HepG2 (cell line): Measurements from ENCODE around the gene PACS2. TPM values are rescaled to one million over a fixed set of nuclear protein-coding genes. Genes with fewer than 3 reads are reported as not detected.

Experiments used
- CTCF ChIP-seq: sonication (generic); formaldehyde crosslinking; IDR thresholded peaks from 2 replicates; pipeline ENCODE4 v1.5.0; 2020; ENCODE audit warnings: mild to moderate bottlenecking, missing genetic modification reagents, moderate library complexity
- EP300 ChIP-seq, 3 experiments: sonication (generic) in 1 of 3; formaldehyde crosslinking in 1 of 3; IDR thresholded peaks; 2 replicates each; pipeline versions ENCODE4 v1.5.1 to v1.6.1; 2011 to 2020; ENCODE audit warnings: low read depth in 2 of 3, low read length in 2 of 3, borderline replicate concordance in 1 of 3, improper control_type of control experiment in 1 of 3, mild to moderate bottlenecking in 1 of 3, missing genetic modification reagents in 1 of 3, moderate library complexity in 1 of 3
- GATA4 ChIP-seq: sonication (generic); IDR thresholded peaks from 2 replicates; pipeline ENCODE4 v1.6.1; 2016; ENCODE audit warnings: antibody characterized with exemption, low read depth, borderline replicate concordance
- IKZF4 ChIP-seq: sonication (generic); formaldehyde crosslinking; IDR thresholded peaks from 2 replicates; pipeline ENCODE4 v1.5.1; 2020; ENCODE audit warnings: borderline replicate concordance, mild to moderate bottlenecking, low read depth, missing genetic modification reagents; ENCODE audit errors: not compliant biosample characterization
- IRF9 ChIP-seq: sonication (generic); formaldehyde crosslinking; IDR thresholded peaks from 2 replicates; pipeline ENCODE4 v1.8.0; 2022; ENCODE audit warnings: missing genetic modification reagents, mild to moderate bottlenecking, borderline replicate concordance
- MTERF4 ChIP-seq: sonication (generic); formaldehyde crosslinking; IDR thresholded peaks from 2 replicates; pipeline ENCODE4 v1.8.0; 2023; ENCODE audit warnings: mild to moderate bottlenecking, missing genetic modification reagents
- NKX3-1 ChIP-seq: sonication (generic); formaldehyde crosslinking; IDR thresholded peaks from 2 replicates; pipeline ENCODE4 v1.5.0; 2020; ENCODE audit warnings: missing genetic modification reagents
- NR2F2 ChIP-seq: IDR thresholded peaks from 2 replicates; pipeline ENCODE4 v1.6.1; 2012; ENCODE audit warnings: low read depth, inconsistent platforms, borderline replicate concordance
- RNF2 ChIP-seq: fragments of 450-650 bp; conservative IDR thresholded peaks from 2 replicates; pipeline ENCODE4 v1.6.1; 2016; ENCODE audit warnings: low read depth
- TFDP1 ChIP-seq: IDR thresholded peaks from 2 replicates; pipeline ENCODE4 v1.6.1; 2016; ENCODE audit warnings: missing compliant biosample characterization, missing genetic modification reagents, borderline replicate concordance
- THYN1 ChIP-seq: sonication (generic); formaldehyde crosslinking; IDR thresholded peaks from 2 replicates; pipeline ENCODE4 v1.8.1; 2023; ENCODE audit warnings: low read depth, mild to moderate bottlenecking, moderate library complexity, missing genetic modification reagents, borderline replicate concordance
- WIZ ChIP-seq: sonication (generic); formaldehyde crosslinking; IDR thresholded peaks from 2 replicates; pipeline ENCODE4 v1.5.1; 2020; ENCODE audit warnings: mild to moderate bottlenecking, missing genetic modification reagents
- ZFP90 ChIP-seq: sonication (generic); formaldehyde crosslinking; IDR thresholded peaks from 2 replicates; pipeline ENCODE4 v1.8.0; 2022; ENCODE audit warnings: missing genetic modification reagents, mild to moderate bottlenecking, inconsistent platforms, borderline replicate concordance
- ZNF34 ChIP-seq: sonication (generic); formaldehyde crosslinking; IDR thresholded peaks from 2 replicates; pipeline ENCODE4 v1.4.0; 2020; ENCODE audit warnings: mild to moderate bottlenecking, missing genetic modification reagents, borderline replicate concordance
- ZNF367 ChIP-seq: sonication (generic); formaldehyde crosslinking; IDR thresholded peaks from 2 replicates; pipeline ENCODE4 v1.4.0; 2020; ENCODE audit warnings: missing genetic modification reagents, borderline replicate concordance
- ZNF414 ChIP-seq: sonication (generic); formaldehyde crosslinking; IDR thresholded peaks from 2 replicates; pipeline ENCODE4 v1.5.0; 2020; ENCODE audit warnings: missing genetic modification reagents
- ZNF639 ChIP-seq: conservative IDR thresholded peaks from 2 replicates; pipeline ENCODE4 v1.6.1; 2018; ENCODE audit warnings: missing genetic modification reagents
- ZNF704 ChIP-seq: sonication (generic); formaldehyde crosslinking; IDR thresholded peaks from 2 replicates; pipeline ENCODE4 v1.8.1; 2023; ENCODE audit warnings: mild to moderate bottlenecking, inconsistent platforms, moderate library complexity, missing genetic modification reagents, borderline replicate concordance
- polyA plus RNA-seq, 8 experiments: library from polyadenylated mRNA; depleted of rRNA in 3 of 8; stranded (reverse) in 7 of 8; unstranded in 1 of 8; fragments of >200 nt; fragmentation: Illumina TruSeq in 4 of 8; extraction: Trizol in 4 of 8; gene quantifications; 2 replicates each; pipeline versions ENCODE4 v1.2.1 to v1.2.3, GENCODE V29; 2011 to 2016; ENCODE audit warnings: low read depth in 4 of 8, missing spikeins in 1 of 8, mixed read lengths in 1 of 8; ENCODE audit not compliant: insufficient read depth in 1 of 8
- total RNA-seq, 5 experiments: library from RNA; depleted of rRNA; stranded (reverse); fragments of >200 nt; fragmentation: Illumina TruSeq; extraction: Trizol; gene quantifications; 2 replicates each; pipeline ENCODE4 v1.2.3, GENCODE V29; 2016; ENCODE audit warnings: low read depth in 1 of 5

The PACS2 gene
- total and polyA plus RNA-seq, 2 of the 13 experiments (the other 11 are each of a cell fraction or from before 2014, with no cell fraction given) = 23.6 to 27.6 TPM

GRCh38 chr14:105398726-105399465 is 84.3 kb downstream of the PACS2 start (continued):
- TF ChIP-seq WIZ (CRISPR knock-in tag) = no peak
- no peak for TF ChIP-seq THYN1 (CRISPR knock-in tag)
- TF ChIP-seq TFDP1 (CRISPR knock-in tag) = peak; percentile 54; the same call in 1 of the 2 replicates
- TF ChIP-seq NKX3-1 (CRISPR knock-in tag) = no peak
- TF ChIP-seq ZNF414 (CRISPR knock-in tag) = no peak
- no peak for TF ChIP-seq ZFP90 (CRISPR knock-in tag)
- peak; percentile 56; the same call in 1 of the 2 replicates for TF ChIP-seq NR2F2
- peak; percentile 68 for TF ChIP-seq MTERF4 (CRISPR knock-in tag)
- TF ChIP-seq ZNF34 (CRISPR knock-in tag) = no peak
- no peak for TF ChIP-seq GATA4
- no peak for TF ChIP-seq EP300 (IDR thresholded peaks at IDR 0.05; ENCODE audit: low read depth in 2 of 2, low read length in 2 of 2)
- TF ChIP-seq EP300 (CRISPR knock-in tag; IDR thresholded peaks at IDR 0.05; ENCODE audit: borderline replicate concordance) = no peak
- TF ChIP-seq IRF9 (CRISPR knock-in tag) = peak; percentile 13; the same call in 1 of the 2 replicates
- TF ChIP-seq ZNF704 (CRISPR knock-in tag) = no peak
- TF ChIP-seq IKZF4 (CRISPR knock-in tag) = peak; percentile 64
- no peak for TF ChIP-seq ZNF639 (CRISPR knock-in tag)
- no peak for TF ChIP-seq ZNF367 (CRISPR knock-in tag)
- TF ChIP-seq RNF2 = no peak; the same call in 1 of the 2 replicates
- no peak; the same call in 1 of the 2 replicates for TF ChIP-seq CTCF
